Measurements from ENCODE around the gene AMH. TPM values are rescaled to one million over a fixed set of nuclear protein-coding genes. Genes with fewer than 3 reads are reported as not detected.

AMH gene
- total RNA-seq, 4 donors from 2014 or later = 0.95 to 4.7 (median 1.6) TPM; not detected in 1

GRCh38 chr19:2249880-2250765 is 1.0 kb downstream of the AMH start:
- no peak for TF ChIP-seq CTCF (IDR thresholded peaks at IDR 0.05)
- no peak for TF ChIP-seq POLR2A (IDR thresholded peaks at IDR 0.05)

GRCh38 chr19:2250766-2251105 is 1.6 kb downstream of the AMH start:
- Histone ChIP-seq H3K27me3 (peaks cover 0 to 43% of the 10 kb centered on the region in 2 donors), H3K36me3 (peaks cover 0 to 32% (median 0%) of the 10 kb centered on the region in 3 donors), H3K9me3 (no peaks in the 10 kb centered on the region), H3K4me1 (peaks cover 0 to 45% (median 26%) of the 10 kb centered on the region in 4 donors), H3K27ac (no peak overlapping the region), H3K4me3 (peak overlapping the region in 3 of 4 donors; percentile 29 to 52 (median 38))
- TF ChIP-seq CTCF (IDR thresholded peaks at IDR 0.05) (no peak), POLR2A (IDR thresholded peaks at IDR 0.05) (no peak)
- no peak for DNase-seq

More at GRCh38 chr19:2249880-2250765, 1.0 kb downstream of the AMH start:
- peaks cover 0 to 43% of the 10 kb centered on the region in 2 donors for H3K27me3 ChIP-seq
- peaks cover 0 to 38% (median 0%) of the 10 kb centered on the region in 3 donors for H3K36me3 ChIP-seq
- no peak for DNase-seq
- H3K4me1 ChIP-seq = peaks cover 0 to 45% (median 26%) of the 10 kb centered on the region in 4 donors
- no peaks in the 10 kb centered on the region for H3K9me3 ChIP-seq
- H3K27ac ChIP-seq = no peak overlapping the region
- no peak overlapping the region for H3K4me3 ChIP-seq

- H3K4me3 ChIP-seq = peak overlapping the region in 3 of 4 donors; percentile 29 to 52 (median 38)
- H3K9me3 ChIP-seq = no peaks in the 10 kb centered on the region
- H3K4me1 ChIP-seq = peaks cover 0 to 45% (median 27%) of the 10 kb centered on the region in 4 donors
- peaks cover 0 to 43% of the 10 kb centered on the region in 2 donors for H3K27me3 ChIP-seq
- TF ChIP-seq CTCF (IDR thresholded peaks at IDR 0.05) (no peak), POLR2A (IDR thresholded peaks at IDR 0.05) (no peak)
- DNase-seq = no peak
- peaks cover 0 to 25% (median 0%) of the 10 kb centered on the region in 3 donors for H3K36me3 ChIP-seq
- no peak overlapping the region for H3K27ac ChIP-seq
Measured at GRCh38 chr19:2251106-2252054, 2.3 kb downstream of the AMH start.

- no peaks in the 10 kb centered on the region for H3K9me3 ChIP-seq
- DNase-seq = no peak
- TF ChIP-seq CTCF (IDR thresholded peaks at IDR 0.05) = no peak
- TF ChIP-seq POLR2A (IDR thresholded peaks at IDR 0.05) = no peak
- peaks cover 0 to 17% (median 0%) of the 10 kb centered on the region in 3 donors for H3K36me3 ChIP-seq
- H3K4me3 ChIP-seq = peak overlapping the region; percentile 18 to 52 (median 34)
- H3K27me3 ChIP-seq = peaks cover 0 to 43% of the 10 kb centered on the region in 2 donors
- peak overlapping the region in 1 of 4 donors; percentile 55 for H3K27ac ChIP-seq
- peaks cover 0 to 45% (median 27%) of the 10 kb centered on the region in 4 donors for H3K4me1 ChIP-seq
Measured at GRCh38 chr19:2252055-2252796, 3.1 kb downstream of the AMH start.

- peaks cover 0 to 43% of the 10 kb centered on the region in 2 donors for H3K27me3 ChIP-seq
- peaks cover 0 to 12% (median 0%) of the 10 kb centered on the region in 3 donors for H3K36me3 ChIP-seq
- TF ChIP-seq CTCF (IDR thresholded peaks at IDR 0.05) (no peak), POLR2A (IDR thresholded peaks at IDR 0.05) (no peak)
Measured at GRCh38 chr19:2252797-2253105, 3.6 kb downstream of the AMH start.

More at GRCh38 chr19:2252797-2253105, 3.6 kb downstream of the AMH start:
- H3K9me3 ChIP-seq = no peaks in the 10 kb centered on the region
- peak overlapping the region; percentile 18 to 52 (median 30) for H3K4me3 ChIP-seq
- peak overlapping the region in 1 of 4 donors; percentile 55 for H3K27ac ChIP-seq
- H3K4me1 ChIP-seq = peaks cover 0 to 45% (median 31%) of the 10 kb centered on the region in 4 donors
- no peak for DNase-seq

All from Peyer's patch (tissue), 4 donors.